Sigmoid colon (tissue), 7 donors: ENCODE data around the gene SLC30A3. TPM values are rescaled to one million over a fixed set of nuclear protein-coding genes. Genes with fewer than 3 reads are reported as not detected.

ENCODE experiments used
- DNase-seq: peaks from one replicate; pipeline ENCODE4 v3.0.0-alpha.2; 2019
- H3K27ac ChIP-seq, 4 donors: fragments of 200-600 bp; sonication (generic); one replicate each; pipeline ENCODE4 v1.5.1; 2016 to 2019; ENCODE audit warnings: mild to moderate bottlenecking in 1 of 4
- H3K27me3 ChIP-seq, 3 donors: fragments of 200-600 bp; sonication (generic); one replicate each; pipeline ENCODE4 v1.5.1; 2019; ENCODE audit warnings: mild to moderate bottlenecking in 1 of 3
- H3K36me3 ChIP-seq, 4 donors: fragments of 200-600 bp; sonication (generic); one replicate each; pipeline ENCODE4 v1.5.1; 2016 to 2019
- H3K4me1 ChIP-seq, 4 donors: fragments of 200-600 bp; sonication (generic); one replicate each; pipeline ENCODE4 v1.5.1; 2017 to 2019
- H3K4me3 ChIP-seq, 4 donors: fragments of 200-600 bp; sonication (generic); one replicate each; pipeline ENCODE4 v1.5.1; 2017 to 2019; ENCODE audit warnings: mild to moderate bottlenecking in 2 of 4, moderate library complexity in 1 of 4
- H3K9me3 ChIP-seq, 4 donors: fragments of 200-600 bp in 3 of 4; sonication (generic) in 3 of 4; one replicate each; pipeline versions ENCODE4 v1.5.1 to v1.6.1; 2013 to 2019
- CTCF ChIP-seq, 4 experiments: fragments of 450-650 bp in 3 of 4; fragments of 200-600 bp in 1 of 4; IDR thresholded peaks; one replicate each; pipeline ENCODE4 v1.5.1; 2016 to 2019; ENCODE audit warnings: antibody characterized with exemption in 4 of 4, mild to moderate bottlenecking in 3 of 4, moderate library complexity in 2 of 4
- EP300 ChIP-seq, 4 donors: sonication (generic); formaldehyde crosslinking; IDR thresholded peaks; one replicate each; pipeline ENCODE4 v1.6.1; 2017; ENCODE audit warnings: antibody characterized with exemption in 4 of 4
- POLR2A ChIP-seq, 2 donors: fragments of 450-650 bp; IDR thresholded peaks; one replicate each; pipeline ENCODE4 v1.6.1; 2016; ENCODE audit warnings: antibody characterized with exemption in 2 of 2, mild to moderate bottlenecking in 2 of 2, moderate library complexity in 2 of 2
- POLR2AphosphoS5 ChIP-seq, 4 donors: sonication (generic); formaldehyde crosslinking; IDR thresholded peaks; one replicate each; pipeline ENCODE4 v1.6.1; 2017; ENCODE audit warnings: antibody characterized with exemption in 4 of 4
- WGBS, 2 donors: extraction: QIAGEN DNeasy Blood & Tissue Kit; methylation state at CpG; one replicate each; pipeline ENCODE4 v1.1.7; 2013; 5-methylcytosine and 5-hydroxymethylcytosine counted together
- intact Hi-C: fragments of 100-400 bp; cut with DNase I; formaldehyde crosslinking; loops from one replicate; pipeline ENCODE4 v1.15.1; 2023
- polyA plus RNA-seq, 3 donors: library from polyadenylated mRNA; stranded (reverse); fragments of 200-250 nt; gene quantifications; one replicate each; pipeline ENCODE4 v1.2.3, GENCODE V29; 2013
- total RNA-seq, 4 donors: library from RNA; depleted of rRNA; stranded (reverse); fragments of >200 nt; gene quantifications; one replicate each; pipeline ENCODE4 v1.1.0, GENCODE V29; 2016
- donor health status: healthy with polysubstance abuse.
- donor health status: Bipolar disorder and iron deficiency.
- donor health status: healthy.

SLC30A3 gene
- total and polyA plus RNA-seq, 7 donors = 0.10 to 1.1 (median 0.60) TPM; not detected in 2

- whole genome bisulfite sequencing, 2 donors = 78 to 86% methylated on average over 13 of the region's 13 CpGs
- Histone ChIP-seq H3K36me3 (peaks cover 0 to 16% (median 0%) of the 10 kb centered on the region in 4 donors), H3K27me3 (no peaks in the 10 kb centered on the region), H3K9me3 (no peaks in the 10 kb centered on the region), H3K27ac (peak overlapping the region; percentile 74 to 79 (median 77)), H3K4me1 (peaks cover 0 to 36% (median 27%) of the 10 kb centered on the region in 4 donors), H3K4me3 (peak overlapping the region; percentile 47 to 71 (median 66))
- peak; percentile 30 for DNase-seq
- TF ChIP-seq EP300 (IDR thresholded peaks at IDR 0.05) (no peak), POLR2AphosphoS5 (IDR thresholded peaks at IDR 0.05) (no peak), CTCF (IDR thresholded peaks at IDR 0.05) (no peak), POLR2A (IDR thresholded peaks at IDR 0.05) (no peak)
- intact Hi-C loops = loop anchor here (10.0 kb wide), 2 partner anchors 138 to 278 kb away; partner anchors contain the start of genes FNDC4, GCKR and GTF3C2
These were observed 46.3 kb downstream of the SLC30A3 start for GRCh38 chr2:27216416-27217137.

DNA sequence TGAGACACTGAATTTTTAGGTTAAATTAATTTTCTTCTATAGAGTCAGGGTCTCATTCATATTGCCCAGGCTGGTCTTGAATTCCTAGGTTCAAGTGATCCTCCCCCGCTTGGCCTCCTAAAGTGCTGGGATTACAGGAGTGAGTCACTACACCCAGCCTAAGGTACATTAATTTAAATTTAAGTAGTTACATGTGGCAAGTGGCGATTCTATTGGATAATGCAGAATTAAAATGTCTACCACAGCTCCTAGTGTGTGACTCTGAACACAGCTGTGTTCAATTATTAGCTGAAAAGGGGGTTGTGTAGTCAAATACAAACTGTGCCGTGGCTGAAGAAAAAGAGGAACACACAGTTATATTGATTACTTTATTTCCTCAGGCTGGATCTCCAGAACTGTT is 47.9 kb downstream of the SLC30A3 start:
- 94 to 95% methylated on average over 3 of the region's 3 CpGs for WGBS, 2 donors
- DNase-seq = peak; percentile 32
- Histone ChIP-seq H3K9me3 (no peaks in the 10 kb centered on the region), H3K27me3 (no peaks in the 10 kb centered on the region), H3K36me3 (peaks cover 0 to 10% (median 0%) of the 10 kb centered on the region in 4 donors), H3K4me3 (no peak overlapping the region), H3K4me1 (peaks cover 0 to 44% (median 31%) of the 10 kb centered on the region in 4 donors), H3K27ac (no peak overlapping the region)
- TF ChIP-seq CTCF (IDR thresholded peaks at IDR 0.05) (no peak), EP300 (IDR thresholded peaks at IDR 0.05) (no peak), POLR2A (IDR thresholded peaks at IDR 0.05) (no peak), POLR2AphosphoS5 (IDR thresholded peaks at IDR 0.05) (no peak)
- intact Hi-C loops = loop anchor here (5.0 to 10.0 kb wide), 4 partner anchors 128 to 280 kb away; partner anchors contain the start of genes FNDC4, GCKR, GTF3C2 and KHK

DNA sequence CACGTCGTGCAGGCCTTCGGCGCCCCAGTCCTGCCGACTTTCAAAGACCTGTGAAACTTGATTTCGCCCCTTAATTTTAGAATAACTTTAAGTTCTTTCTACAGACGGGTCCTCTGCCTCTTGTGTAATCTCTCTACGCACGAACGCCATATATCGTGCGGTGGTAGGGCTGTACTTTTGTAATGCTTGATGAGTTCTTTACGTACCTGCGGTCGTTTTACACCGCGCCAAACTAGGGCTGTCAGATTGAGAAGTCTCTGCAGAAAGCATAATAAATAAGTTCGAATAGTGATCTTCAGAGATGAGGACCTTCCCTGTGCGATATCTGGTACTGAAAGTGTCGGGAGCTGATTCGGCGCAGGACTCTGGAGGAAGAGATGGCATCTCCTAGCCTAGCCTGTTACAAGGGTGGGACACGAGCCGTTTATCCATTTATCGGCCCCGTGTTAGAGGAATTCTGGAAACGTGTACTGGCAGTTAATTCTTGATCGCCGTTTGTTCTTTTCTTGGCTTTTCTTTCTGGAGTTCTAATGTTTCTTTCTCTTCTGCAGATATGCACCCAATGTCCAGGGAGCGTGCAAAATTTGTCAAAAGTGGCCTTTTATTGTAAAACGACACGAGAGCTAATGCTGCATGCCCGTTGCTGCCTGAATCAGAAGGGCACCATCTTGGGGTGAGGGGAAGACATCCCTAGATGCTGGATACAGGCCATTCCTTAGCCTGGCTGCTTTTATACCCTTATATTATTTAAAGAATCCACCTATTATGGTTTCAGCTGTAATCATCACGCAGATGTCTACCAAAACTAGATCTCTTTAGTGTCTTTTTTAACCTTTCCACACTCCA is 50.0 kb downstream of the SLC30A3 start:
- DNase-seq = peak; percentile 35
- no peak for TF ChIP-seq POLR2A (IDR thresholded peaks at IDR 0.05)
- TF ChIP-seq CTCF (IDR thresholded peaks at IDR 0.05) = no peak
- TF ChIP-seq POLR2AphosphoS5 (IDR thresholded peaks at IDR 0.05) = no peak
- TF ChIP-seq EP300 (IDR thresholded peaks at IDR 0.05) = no peak
- intact Hi-C loops = loop anchor here (5.0 to 10.0 kb wide), 4 partner anchors 126 to 282 kb away; partner anchors contain the start of genes FNDC4, GCKR, GTF3C2 and KHK
- H3K9me3 ChIP-seq = no peaks in the 10 kb centered on the region
- WGBS, 2 donors = 4 to 7% methylated on average over 34 of the region's 34 CpGs
- peaks cover 0 to 28% (median 5%) of the 10 kb centered on the region in 4 donors for H3K36me3 ChIP-seq
- peak overlapping the region; percentile 92 to 95 (median 94) for H3K27ac ChIP-seq
- no peaks in the 10 kb centered on the region for H3K27me3 ChIP-seq
- peak overlapping the region; percentile 60 to 77 (median 74) for H3K4me3 ChIP-seq
- peaks cover 0 to 35% (median 26%) of the 10 kb centered on the region in 4 donors for H3K4me1 ChIP-seq

DNA sequence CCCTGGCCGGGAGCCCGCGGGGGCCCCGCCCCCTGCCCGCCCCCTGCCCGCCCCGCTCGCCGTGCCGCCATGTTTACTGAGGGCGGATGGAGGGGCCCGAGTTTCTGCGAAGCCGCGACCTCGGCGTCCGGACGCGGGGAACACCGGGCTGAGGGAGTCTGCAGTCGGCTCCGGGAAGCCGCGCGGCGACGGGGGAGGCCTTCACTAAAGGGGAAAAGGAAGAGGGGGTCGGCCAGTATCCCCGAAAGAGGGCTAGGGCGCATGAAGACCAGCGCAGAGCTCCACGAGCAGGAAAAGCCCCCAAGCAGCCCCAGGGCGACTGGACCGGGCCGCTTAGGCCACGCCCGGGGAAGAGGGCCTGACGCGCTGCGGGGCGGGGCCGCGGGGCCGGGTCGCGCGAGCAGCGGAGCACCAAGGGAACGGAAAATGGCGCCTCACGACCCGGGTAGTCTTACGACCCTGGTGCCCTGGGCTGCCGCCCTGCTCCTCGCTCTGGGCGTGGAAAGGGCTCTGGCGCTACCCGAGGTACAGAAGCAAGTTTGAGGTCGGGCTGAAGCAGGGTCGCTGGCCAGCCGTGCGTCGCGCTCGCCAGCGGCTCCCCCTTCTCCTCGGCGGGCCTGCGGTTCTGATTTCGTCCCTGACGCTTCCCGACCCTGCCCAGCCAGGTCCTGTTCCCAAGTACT is 50.8 kb downstream of the SLC30A3 start, which contains the start of the genes ATRAID and SLC5A6:
Gene ATRAID (plus strand): TSS at position 99 of the 683 bp plus-strand sequence. CDS start 328 bp downstream, at position 427.
Gene SLC5A6 (minus strand): TSS at position 326 of the 683 bp plus-strand sequence. CDS start 4,618 bp downstream, outside the sequence.
- TF ChIP-seq CTCF (IDR thresholded peaks at IDR 0.05) = no peak
- TF ChIP-seq POLR2A (IDR thresholded peaks at IDR 0.05) = peak in 1 of 2 donors; percentile 79
- TF ChIP-seq POLR2AphosphoS5 (IDR thresholded peaks at IDR 0.05) = peak; percentile 79 to 92 (median 85)
- TF ChIP-seq EP300 (IDR thresholded peaks at IDR 0.05) = no peak
- intact Hi-C loops = loop anchor here (2.0 to 10.0 kb wide), 5 partner anchors 79 to 283 kb away; partner anchors contain the start of genes FNDC4, GCKR, GTF3C2 and KHK
- Histone ChIP-seq H3K9me3 (no peaks in the 10 kb centered on the region), H3K27ac (peak within 1 kb of the TSS; percentile 92 to 95 (median 94)), H3K4me3 (peak within 1 kb of the TSS; percentile 60 to 77 (median 74)), H3K36me3 (peaks cover 0 to 36% (median 12%) of the 10 kb centered on the region in 4 donors), H3K27me3 (no peaks in the 10 kb centered on the region), H3K4me1 (peaks cover 0 to 32% (median 21%) of the 10 kb centered on the region in 4 donors)
- WGBS, 2 donors = 0 to 1% methylated on average over 73 of the region's 73 CpGs
- DNase-seq = peak; percentile 94
